ENCODE results near the gene COX6A1. TPM values are rescaled to one million over a fixed set of nuclear protein-coding genes. Genes with fewer than 3 reads are reported as not detected.
"Not testable (repeated sequence)": the region's sequence is repeated elsewhere in the genome, so short reads cannot be mapped to it uniquely, and the experiment has no call there.

Gene COX6A1
- total RNA-seq, 1 donor from 2014 or later = 413 TPM

DNA sequence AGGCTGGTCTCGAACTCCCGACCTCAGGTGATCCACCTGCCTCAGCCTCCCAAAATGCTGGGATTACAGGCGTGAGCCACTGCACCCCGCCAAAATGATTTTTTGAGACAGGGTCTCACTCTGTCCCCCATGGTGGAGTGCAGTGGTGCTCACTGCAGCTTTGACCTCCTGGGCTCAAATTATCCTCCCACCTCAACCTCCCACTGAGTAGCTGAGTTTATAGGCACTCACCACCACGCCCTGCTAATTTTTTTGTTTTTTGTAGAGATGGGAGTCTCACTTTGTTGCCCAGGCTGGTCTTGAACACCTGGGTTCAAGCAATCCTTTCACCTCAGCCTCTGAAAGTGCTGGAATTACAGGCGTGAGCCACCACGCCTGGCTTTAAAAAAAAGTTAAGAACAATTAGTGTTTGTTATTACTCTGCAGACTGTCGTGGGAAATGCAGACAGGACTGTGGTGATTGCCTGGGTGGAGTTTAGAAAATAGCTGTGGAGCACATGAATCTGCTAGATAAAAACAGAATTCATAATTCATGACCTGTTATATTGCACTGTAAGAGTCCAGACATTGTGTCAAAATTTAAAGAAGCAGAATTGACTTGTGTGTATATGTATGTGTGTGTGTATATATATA is 9.2 kb upstream of the COX6A1 start:
- no peak for DNase-seq (ENCODE audit: low read depth)

GRCh38 chr12:120429368-120429767 is 8.5 kb upstream of the COX6A1 start:
- DNase-seq (ENCODE audit: low read depth) = no peak

DNA sequence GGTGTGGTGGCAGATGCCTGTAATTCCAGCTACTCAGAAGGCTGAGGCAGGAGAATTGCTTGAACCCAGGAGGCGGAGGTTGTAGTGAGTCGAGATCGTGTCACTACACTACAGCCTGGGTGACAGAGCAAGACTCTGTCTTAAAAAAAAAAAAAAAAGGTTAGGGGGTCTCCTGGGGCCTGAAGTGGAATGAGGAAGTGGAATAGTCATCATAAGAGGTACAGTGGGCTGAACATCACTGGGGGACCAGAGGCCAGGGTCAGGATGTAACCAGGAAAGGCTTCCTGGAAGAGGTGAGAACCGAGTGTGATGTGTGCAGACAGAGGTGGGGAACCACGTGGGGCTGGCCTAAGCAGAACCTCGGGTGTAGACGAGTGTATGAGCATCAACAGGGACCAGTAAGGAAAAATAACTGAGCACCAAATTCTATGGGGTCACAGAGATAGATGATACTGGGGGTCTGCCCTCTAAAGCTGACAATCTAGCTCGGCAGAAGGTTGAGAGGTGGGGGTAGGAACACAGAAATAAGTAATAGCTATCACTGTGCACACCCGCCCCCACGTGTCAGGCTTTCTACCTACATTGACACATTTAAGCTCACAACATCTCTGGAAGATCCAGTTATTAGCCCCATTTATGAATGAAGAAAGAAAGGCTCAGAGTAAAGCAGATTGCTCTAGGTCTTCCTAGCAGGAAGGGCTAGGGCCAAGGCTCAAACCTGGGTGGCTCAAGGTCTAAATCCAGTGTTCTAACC is 5.0 kb upstream of the COX6A1 start:
- no peak for DNase-seq (ENCODE audit: low read depth)

GRCh38 chr12:120438495-120439198 is 734 bp downstream of the COX6A1 start:
- no peak for DNase-seq (ENCODE audit: low read depth)

- peak; percentile 47 for DNase-seq (ENCODE audit: low read depth)
Measured at GRCh38 chr12:120439646-120440247, 1.8 kb downstream of the COX6A1 start.

DNA sequence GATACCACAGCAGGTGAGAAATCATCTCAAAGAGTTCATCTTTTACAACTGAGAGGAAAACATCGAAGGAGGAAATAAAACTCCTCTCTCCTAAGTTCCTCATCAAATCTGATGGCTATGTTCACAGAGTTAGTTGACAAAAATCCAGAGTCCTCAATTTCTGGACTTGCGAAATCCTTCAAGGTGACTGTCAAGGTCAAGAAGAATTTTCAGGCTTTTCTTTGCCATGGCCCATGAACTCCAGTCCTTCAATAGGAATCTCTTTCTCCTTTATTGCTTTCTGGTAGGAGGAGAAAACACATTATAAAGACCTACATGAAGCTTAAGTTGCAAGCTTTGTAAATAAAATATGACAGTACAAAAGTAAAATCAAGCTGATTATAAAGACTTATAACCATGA is 6.8 kb downstream of the COX6A1 start:
- no peak for DNase-seq (ENCODE audit: low read depth)

- DNase-seq (ENCODE audit: low read depth) = peak; percentile 44
Measured at GRCh38 chr12:120445911-120446843, 8.3 kb downstream of the COX6A1 start, which contains the start of the genes GATC and TRIAP1. Gene GATC, plus strand, starts transcription at chr12:120446444. Its CDS starts 37 bp downstream, at chr12:120446481. Gene TRIAP1, minus strand, starts transcription at chr12:120446384. Its CDS starts 12 bp downstream, at chr12:120446372.

- not testable (repeated sequence) for DNase-seq (ENCODE audit: low read depth)
Measured at GRCh38 chr12:120446844-120447178, 8.9 kb downstream of the COX6A1 start.

DNA sequence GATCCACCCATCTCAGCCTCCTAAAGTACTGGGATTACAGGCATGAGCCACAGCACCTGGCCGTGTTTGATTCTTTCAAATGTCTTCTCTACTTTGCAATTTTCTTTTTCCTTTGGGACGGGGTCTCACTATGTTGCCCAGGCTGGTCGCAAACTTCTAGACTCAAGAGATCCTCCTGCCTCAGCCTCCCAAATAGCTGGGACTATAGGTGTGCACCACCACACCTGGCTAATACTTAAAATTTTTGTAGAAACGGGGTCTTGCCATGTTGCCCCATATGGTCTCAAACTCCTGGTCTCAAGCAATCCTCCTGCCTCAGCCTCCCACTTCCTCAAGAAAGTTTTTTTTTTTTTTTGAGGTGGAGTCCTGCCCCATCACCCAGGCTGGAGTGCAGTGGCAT is 10.1 kb downstream of the COX6A1 start:
- no peak for DNase-seq (ENCODE audit: low read depth)

DNA sequence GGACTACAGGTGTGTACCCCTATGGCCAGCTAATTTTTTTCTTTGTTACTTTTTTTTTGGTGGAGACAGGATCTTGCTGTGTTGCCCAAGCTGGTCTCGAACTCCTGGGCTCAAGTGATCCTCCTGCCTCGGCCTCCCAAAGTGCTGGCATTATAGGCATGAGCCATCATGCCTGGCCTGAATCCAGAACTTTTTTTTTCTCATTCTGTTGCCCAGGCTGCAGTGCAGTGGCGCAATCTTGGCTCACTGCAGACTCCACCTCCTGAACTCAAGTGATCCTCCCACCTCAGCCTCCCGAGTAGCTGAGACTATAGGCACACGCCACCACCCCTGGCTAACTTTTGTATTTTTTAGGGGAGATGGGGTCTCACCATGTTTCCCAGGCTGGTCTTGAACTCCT is 14.6 kb downstream of the COX6A1 start:
- DNase-seq (ENCODE audit: low read depth) = peak; percentile 19

DNA sequence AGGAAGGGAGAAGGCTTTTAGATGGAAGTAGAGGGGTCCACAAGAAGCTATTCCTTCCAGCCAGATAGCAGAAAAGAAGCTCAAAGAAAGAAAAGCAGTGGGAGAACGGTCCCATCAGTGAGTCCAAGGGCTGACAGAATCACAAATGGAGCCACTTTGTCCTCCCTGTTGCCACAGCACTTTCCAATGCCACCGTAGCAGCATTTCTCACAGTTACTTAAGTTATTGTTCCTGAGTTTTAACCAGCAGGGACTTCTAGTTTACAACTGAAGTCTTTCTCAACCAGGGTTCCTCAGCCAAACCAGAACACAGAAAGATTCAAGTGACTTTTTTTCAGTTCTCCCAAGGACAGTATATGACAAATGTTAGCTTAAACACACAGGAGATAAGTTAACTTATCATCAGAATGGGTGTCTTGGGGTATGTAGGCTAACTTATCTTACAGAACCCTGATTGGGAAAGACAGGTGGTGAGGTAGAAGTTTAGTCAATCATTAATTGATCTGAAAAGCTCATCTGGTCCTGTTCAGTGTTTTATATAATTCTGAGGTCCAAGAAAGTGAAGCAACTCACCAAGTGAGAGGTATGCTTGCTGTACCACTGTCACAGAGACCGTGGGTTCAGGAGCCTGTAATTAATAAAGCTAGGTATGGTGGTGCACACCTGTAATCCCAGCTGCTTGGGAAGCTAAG is 15.3 kb downstream of the COX6A1 start:
- no peak for DNase-seq (ENCODE audit: low read depth)

GRCh38 chr12:120453977-120454376 is 16.1 kb downstream of the COX6A1 start:
- DNase-seq (ENCODE audit: low read depth) = peak; percentile 46

GRCh38 chr12:120455302-120455701 is 17.4 kb downstream of the COX6A1 start:
- DNase-seq (ENCODE audit: low read depth) = no peak

DNA sequence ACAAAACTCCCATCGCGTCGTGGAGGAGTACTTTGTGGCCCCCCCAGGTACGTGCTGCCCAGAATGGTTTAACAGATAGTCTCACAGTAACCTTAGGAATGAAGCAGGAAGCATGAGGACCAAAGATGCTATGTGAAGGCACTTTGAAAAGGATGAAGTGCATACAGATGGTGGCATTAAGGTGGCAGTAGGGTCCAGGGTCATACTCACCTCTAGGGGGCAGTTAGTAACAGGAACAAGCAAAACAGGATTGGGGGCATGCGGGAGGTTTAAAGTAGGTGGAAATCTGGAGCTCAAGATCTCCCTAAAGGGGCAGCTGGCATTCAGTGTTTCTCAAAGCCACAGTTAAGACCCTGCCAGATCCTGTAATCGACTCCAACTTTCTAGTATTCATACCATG is 19.2 kb downstream of the COX6A1 start:
- DNase-seq (ENCODE audit: low read depth) = no peak

DNA sequence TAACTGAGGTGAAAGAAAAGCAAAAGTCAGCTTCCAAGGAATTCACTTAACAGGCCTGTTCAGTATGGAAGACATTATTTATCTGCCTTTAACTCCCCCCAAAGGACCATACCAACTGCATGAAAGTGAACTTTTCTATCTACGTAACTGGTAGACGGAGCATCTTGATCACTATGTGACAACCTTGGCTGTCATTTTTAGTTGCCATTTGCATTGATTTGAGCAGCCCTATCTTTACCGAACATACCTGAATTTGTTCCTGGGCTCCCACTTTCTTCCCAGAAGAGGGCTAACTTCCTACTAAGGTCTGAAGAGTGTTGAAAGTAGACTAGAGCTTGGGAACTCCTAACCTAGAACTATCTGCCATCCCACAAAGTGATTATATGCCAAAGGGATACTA is 22.2 kb downstream of the COX6A1 start:
- DNase-seq (ENCODE audit: low read depth) = no peak

GRCh38 chr12:120462099-120462640 is 24.3 kb downstream of the COX6A1 start:
- DNase-seq (ENCODE audit: low read depth) = no peak

DNA sequence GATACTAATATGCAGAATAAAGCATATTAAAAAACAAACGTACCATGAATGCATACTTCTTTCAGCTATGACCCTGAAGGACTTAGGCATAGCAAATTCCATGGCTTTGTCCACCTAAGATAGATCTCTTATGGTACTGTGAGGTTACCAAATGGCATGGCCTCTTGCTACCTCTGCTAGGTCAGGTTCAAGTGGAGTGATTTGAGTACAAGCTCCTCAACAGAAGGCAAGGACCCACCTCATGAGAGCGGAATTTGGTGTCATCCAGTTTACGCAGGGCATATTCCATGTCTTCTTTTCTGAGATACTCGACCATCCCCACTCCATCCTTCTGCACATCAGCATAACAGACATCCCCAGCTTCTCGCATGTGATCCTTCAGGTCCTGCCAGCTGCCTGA is 25.8 kb downstream of the COX6A1 start:
- DNase-seq (ENCODE audit: low read depth) = no peak

DNA sequence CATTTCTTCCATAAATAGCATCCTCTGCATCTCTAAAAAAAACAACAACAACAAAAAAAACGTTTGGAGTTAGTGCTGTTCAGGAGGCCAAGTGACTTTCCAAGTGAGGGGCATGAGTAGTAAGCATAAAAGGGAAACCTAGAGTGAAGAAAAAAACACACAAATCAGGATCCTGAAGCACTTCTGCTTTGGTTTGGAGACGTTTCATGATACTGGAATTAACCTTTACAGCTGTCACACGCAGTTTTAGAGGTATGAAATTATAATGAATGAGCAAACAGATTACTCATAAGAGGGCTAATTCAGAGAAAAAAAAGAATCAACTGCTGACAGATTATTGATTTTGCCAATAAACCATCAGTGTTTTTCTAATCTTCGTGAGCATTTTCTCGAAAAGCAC is 27.8 kb downstream of the COX6A1 start:
- no peak for DNase-seq (ENCODE audit: low read depth)

GRCh38 chr12:120466560-120467315 is 28.8 kb downstream of the COX6A1 start:
- DNase-seq (ENCODE audit: low read depth) = peak; percentile 22

- no peak for DNase-seq (ENCODE audit: low read depth)
Measured at GRCh38 chr12:120467439-120467838, 29.5 kb downstream of the COX6A1 start.

Data from renal cortical epithelial cell (primary cell).